HG03520 (cell line): ENCODE data around the gene ASL.
"Not testable (repeated sequence)": the region's sequence is repeated elsewhere in the genome, so short reads cannot be mapped to it uniquely, and the experiment has no call there.

Experiments used
- ATAC-seq: cut with Tn5 transposase; IDR thresholded peaks from one replicate; pipeline ENCODE4 v1.9.1; 2021; ENCODE audit warnings: mild to moderate bottlenecking, moderate library complexity; ENCODE audit not compliant: unreplicated experiment

Gene ASL

DNA sequence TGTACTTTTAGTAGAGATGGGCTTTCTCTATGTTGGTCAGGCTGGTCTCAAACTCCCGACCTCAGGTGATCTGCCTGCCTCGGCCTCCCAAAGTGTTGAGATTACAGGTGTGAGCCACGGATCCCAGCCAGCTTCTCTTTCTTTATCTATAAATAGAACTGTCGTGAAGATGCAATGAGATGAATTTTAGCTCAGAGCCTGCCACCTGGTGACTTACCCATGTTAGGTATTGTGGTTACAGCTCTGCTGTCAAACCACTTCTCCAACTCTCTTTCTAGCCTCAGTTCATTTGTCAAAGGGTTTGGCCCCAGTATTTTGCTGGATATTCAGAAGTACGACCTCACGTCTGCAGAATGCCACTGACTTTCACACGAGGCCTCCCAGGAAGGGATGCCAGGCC, 3.4 kb upstream of the ASL start:
- not testable (repeated sequence) for ATAC-seq

DNA sequence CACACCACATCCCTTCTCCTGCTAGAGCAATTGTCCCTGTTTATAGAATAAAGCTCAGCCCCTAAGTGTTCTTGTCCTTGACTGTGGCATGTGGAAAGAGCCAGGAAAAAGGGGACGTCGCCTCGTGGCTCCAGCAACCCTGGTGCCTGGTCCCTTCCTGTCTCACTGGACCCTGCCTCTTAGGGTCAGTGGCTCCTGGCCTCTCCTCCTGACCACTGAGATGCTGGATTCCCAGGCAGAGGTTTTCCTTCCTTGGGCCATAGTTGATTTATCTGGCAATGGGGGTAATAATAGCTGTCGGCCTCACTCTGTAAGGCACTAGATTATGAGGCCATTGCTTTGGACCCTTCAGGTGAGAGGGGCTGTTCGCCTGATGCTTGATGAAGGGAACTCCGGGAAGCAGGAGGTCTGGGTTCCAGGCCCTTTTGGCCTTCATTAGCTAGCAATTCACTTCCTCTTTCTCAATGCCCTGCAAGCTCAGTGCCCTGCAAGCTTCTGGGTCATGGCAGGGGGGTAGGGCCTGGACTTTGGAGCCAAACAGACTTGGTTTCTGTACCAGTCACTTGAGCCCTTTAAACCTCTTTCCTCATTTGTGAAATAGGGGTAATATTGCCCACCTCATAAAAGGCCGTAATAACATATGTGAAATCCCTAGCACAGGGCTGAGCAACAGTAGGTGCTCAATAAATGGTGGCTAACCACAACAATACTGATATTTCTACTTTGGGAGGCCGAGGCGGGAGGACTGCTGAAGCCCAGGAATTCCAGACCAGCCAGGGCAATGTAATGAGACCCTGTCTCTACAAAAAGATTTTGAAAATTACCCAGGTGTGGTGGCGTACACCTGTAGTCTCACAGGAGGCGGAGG, 1.1 kb downstream of the ASL start:
- ATAC-seq, result no peak

DNA sequence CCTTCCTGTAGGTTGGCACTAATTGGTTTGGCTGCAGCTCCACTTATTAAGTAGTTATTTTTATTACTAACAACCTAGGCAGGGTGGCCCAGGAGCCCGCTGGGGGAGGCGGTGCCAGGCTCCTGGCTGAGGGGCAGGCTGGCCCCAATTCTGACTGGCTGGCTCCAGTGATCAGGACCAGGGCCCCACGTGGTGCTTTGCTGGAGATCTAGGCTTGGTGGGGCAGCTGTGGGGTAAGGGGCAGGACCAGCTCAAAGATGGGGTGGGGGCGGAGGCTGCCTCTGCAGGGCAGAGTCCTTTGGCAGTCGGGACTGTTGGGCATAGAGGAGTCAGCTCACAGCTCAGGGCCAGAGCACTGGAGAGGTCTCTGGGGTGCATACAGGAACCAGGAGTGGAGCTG, 2.4 kb downstream of the ASL start:
- ATAC-seq, result no peak

DNA sequence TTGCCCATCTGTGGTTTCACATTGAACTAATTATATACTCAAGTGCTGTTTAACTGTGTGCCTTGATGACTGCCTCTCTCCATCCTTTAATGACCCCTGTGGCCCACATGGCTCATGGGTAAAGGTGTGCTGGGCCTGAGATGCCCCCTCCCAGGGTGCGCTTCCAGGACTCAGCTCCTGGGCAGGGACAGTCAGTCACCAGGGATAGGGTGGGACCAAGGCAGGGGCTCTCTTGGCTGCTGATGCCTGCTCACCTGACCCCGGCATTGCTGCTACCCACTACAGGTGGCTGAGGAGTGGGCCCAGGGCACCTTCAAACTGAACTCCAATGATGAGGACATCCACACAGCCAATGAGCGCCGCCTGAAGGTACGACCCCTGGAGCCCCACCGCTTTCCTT, 6.5 kb downstream of the ASL start:
- ATAC-seq, result no peak

- no peak for ATAC-seq
Measured at GRCh38 chr7:66082886-66083415, 7.3 kb downstream of the ASL start.

DNA sequence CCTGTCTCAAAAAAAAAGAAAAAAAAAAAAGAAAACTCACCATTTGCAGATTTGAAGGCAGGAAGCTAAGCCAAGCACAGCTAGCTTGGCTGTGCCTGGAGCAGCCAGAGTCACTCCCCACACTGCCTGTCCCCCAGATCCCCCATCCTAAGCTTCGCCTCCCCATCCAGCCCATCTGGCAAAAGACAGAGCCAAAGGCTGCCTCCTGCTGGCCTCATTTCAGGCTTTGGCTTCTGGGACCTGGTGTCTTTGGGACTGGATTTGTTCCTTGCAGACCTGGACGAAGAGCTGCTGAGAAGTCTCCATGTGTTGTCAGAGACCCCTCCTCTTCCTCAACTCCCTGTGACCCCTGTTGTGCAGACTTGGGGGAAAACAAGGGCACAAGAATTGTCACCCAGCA, 8.1 kb downstream of the ASL start:
- no peak for ATAC-seq

GRCh38 chr7:66088861-66089838, 13.5 kb downstream of the ASL start:
- no peak for ATAC-seq

- no peak for ATAC-seq
Measured at GRCh38 chr7:66092654-66093053, 17.0 kb downstream of the ASL start.

- no peak for ATAC-seq
Measured at GRCh38 chr7:66095010-66095409, 19.4 kb downstream of the ASL start.

DNA sequence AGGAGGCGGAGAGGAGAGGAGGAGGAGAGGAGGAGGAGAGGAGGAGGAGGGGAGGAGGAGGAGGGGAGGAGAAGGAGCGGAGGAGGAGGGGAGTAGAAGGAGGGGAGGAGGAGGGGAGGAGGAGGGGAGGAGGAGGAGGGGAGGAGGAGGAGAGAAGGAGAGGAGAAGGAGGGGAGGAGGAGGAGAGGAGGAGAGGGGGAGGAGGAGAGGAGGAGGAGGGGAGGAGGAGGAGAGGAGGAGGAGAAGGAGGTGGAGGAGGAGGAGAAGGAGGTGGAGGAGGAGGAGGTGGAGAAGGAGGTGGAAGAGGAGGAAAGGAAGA, 23.6 kb downstream of the ASL start:
- no peak for ATAC-seq

DNA sequence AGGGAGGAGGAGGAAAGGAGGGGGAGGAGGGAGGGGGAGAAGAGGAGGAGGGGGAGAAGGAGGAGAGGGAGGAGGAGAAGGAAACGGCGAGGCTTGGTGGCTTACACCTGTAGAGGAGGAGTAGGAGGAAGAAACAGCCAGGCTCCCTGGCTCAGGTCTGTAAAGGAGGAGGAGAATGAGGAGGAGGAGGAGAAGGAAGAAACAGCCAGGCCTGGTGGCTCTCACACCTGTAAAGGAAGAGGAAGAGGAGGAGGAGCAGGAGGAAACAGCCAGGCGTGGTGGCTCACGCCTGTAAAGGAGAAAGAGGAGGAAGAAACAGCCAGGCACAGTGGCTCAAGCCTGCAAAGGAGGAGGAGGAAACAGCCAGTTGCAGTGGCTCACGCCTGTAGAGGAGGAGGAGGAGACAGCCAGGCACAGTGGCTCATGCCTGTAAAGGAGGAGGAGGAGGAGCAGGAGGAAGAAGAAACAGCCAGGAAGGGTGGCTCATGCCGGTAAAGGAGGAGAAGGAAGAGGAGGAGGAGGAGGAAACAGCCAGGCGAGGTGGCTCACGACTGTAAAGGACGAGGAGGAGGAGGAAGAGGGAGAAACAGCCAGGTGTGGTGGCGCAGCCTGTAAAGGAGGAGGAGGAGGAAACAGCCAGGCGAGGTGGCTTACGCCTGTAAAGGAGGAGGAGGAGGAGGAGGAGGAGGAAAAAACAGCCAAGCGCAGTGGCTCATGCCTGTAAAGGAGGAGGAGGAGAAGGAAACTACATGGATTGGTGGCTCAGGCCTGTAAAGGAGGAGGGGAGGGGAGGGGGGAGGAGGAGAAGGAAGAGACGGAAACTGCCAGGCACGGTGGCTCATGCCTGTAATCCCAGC, 24.2 kb downstream of the ASL start:
- peak; percentile 63 for ATAC-seq

- ATAC-seq, result no peak
Measured at GRCh38 chr7:66100408-66101050, 24.9 kb downstream of the ASL start.

- ATAC-seq, result not testable (repeated sequence)
Measured at GRCh38 chr7:66102168-66102567, 26.5 kb downstream of the ASL start.

GRCh38 chr7:66103994-66104393, 28.4 kb downstream of the ASL start:
- ATAC-seq, result not testable (repeated sequence)

GRCh38 chr7:66105263-66105748, 29.7 kb downstream of the ASL start:
- no peak for ATAC-seq

DNA sequence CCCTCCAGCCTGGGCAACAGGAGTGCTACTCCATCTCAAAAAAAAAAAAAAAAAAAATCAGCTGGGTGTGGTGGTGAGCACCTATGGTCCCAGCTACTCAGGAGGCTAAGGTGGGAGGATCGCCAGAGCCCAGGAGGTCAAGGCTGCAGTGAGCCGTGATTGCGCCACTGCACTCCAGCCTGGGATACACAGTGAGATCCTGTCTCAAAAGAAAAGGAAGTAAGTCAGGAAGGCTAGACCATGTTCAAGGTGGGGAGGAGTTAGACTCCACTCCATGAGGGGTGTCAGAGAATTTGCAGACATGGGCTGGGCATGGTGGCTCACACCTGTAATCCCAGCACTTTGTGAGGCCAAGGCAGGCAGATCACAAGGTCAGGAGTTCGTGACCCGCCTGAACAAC, 32.8 kb downstream of the ASL start:
- not testable (repeated sequence) for ATAC-seq

GRCh38 chr7:66110856-66111255, 35.2 kb downstream of the ASL start:
- ATAC-seq, result no peak

DNA sequence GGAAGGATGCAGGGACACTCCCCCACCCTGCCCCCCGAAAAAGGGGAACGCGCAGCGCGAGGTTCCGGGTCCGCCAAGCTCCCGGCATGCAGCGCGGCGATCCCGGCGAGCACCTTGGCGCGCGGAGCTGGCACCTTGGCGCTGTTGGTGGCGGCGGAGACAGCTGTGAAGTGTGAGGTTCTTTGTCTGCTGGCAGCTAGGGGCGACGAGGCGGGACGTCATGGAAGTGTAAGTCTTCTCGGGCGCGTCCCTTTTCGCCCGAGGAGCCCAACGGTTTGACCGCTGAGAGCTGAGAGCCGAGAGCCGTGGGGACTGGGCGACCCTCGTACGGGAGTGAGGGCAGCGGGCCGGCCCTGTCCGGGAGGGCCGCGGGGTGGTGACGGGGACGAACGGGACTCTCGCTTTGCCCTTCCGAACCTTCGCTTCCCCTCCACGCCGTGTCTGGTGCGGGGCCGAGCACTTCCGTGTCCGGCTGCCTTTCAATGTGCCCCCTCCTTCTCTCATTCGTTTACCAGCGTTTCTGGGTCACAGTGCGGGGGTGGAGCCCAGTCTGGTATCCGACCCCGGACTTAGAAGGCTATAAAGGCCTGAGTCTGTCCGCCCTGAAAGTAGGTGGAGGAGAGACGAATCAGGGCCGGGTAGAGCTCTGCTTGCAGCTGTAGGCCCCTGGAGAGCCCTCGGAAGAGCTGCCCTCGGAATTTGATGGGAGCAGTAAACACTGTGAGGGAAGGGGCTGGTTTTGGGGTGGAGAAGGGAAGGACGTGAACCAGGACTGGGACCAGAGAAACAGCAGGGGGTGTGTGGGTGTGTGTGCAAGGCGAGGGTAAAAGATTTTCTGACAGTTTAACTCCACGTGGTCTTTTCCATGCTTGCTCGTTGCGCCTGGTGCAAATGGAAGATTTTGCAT, 39.4 kb downstream of the ASL start, which contains the start of gene CRCP:
Gene CRCP (plus strand): TSS at position 105 of the 907 bp plus-strand sequence. CDS start 116 bp downstream, at position 221.
- ATAC-seq, result peak; percentile 87
